Right cardiac atrium (tissue), 5 donors: ENCODE measurements around the gene TNP1. TPM values are rescaled to one million over a fixed set of nuclear protein-coding genes. Genes with fewer than 3 reads are reported as not detected.

ENCODE experiments used
- ATAC-seq, 2 donors: fragments of 200-7000 bp; cut with Tn5 transposase; one replicate each; pipeline versions ENCODE4 v1.8.0 to v1.9.1; 2020; ENCODE audit warnings: moderate library complexity in 2 of 2, mild to moderate bottlenecking in 1 of 2
- DNase-seq, 3 donors: peaks; one replicate each; pipeline ENCODE4 v3.0.0-alpha.2; 2020
- H3K27ac ChIP-seq: one replicate; pipeline ENCODE4 v1.5.1; 2013; ENCODE audit warnings: mild to moderate bottlenecking, low read length, control low read depth, moderate library complexity
- H3K27me3 ChIP-seq: one replicate; pipeline ENCODE4 v1.6.1; 2013; ENCODE audit not compliant: control insufficient read depth, insufficient read depth
- H3K4me1 ChIP-seq: one replicate; pipeline ENCODE4 v1.6.1; 2013; ENCODE audit warnings: low read length; ENCODE audit not compliant: control insufficient read depth, insufficient read depth
- H3K4me3 ChIP-seq: one replicate; pipeline ENCODE4 v1.5.1; 2013; ENCODE audit warnings: low read length, control low read depth
- H3K9me3 ChIP-seq: one replicate; pipeline ENCODE4 v1.6.1; 2013; ENCODE audit warnings: low read length; ENCODE audit not compliant: control insufficient read depth
- WGBS: extraction: QIAGEN DNeasy Blood & Tissue Kit; methylation state at CpG from one replicate; pipeline ENCODE4 v1.1.7; 2013; 5-methylcytosine and 5-hydroxymethylcytosine counted together
- intact Hi-C, 4 donors: fragments of 100-400 bp; cut with DNase I; formaldehyde crosslinking; loops; one replicate each; pipeline versions ENCODE4 v1.11.0 to v1.14.0; 2022 to 2023
- polyA plus RNA-seq: library from polyadenylated mRNA; stranded (reverse); fragments of 200-250 nt; gene quantifications from one replicate; pipeline ENCODE4 v1.2.3, GENCODE V29; 2013
- total RNA-seq, 4 donors: library from RNA; stranded (reverse); fragmentation: NEBNext Ultra II Directional; extraction: Animal tissue kit (Norgen Biotek cat#: 25700); gene quantifications; one replicate each; pipeline ENCODE4 v1.2.1, GENCODE V29; 2021
- donor health status: healthy with polysubstance abuse.
- donor health status: DM: no; HTN: yes; CAD: no.
- donor health status: DM: no; HTN: no; CAD: no.
- donor health status: DM: no; HTN: yes; CAD: no; lungs with severe emphysema.
- donor health status: DM: yes; HTN: yes; CAD: no.

Gene TNP1
- total and polyA plus RNA-seq, 5 donors, result not detected

DNA sequence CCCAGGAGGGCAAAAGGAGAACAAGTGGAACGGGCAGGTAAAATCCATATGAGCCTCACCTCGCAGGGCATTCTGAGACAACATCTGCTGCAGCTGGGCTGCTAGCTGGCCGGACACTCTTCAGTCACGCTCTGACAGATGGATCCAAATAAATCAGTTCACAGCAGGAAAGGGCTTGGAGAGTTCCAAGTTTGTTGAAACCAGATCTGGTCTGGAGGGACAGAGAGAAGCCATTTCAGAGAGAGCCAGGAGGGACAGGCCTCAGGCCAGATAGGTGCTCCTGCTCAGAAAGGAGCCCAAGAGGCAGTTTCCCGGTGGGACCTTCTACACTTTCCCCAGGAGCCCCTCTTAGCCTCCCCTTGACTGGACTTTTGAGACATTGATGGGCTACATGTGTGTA is 28.2 kb upstream of the TNP1 start:
- H3K27me3 ChIP-seq, result no peaks in the 10 kb centered on the region
- no peaks in the 10 kb centered on the region for H3K9me3 ChIP-seq
- no peak overlapping the region for H3K4me3 ChIP-seq
- DNase-seq (no peak), ATAC-seq (peak in 1 of 2 donors; percentile 9)
- 84% methylated on average over 5 of the region's 5 CpGs for WGBS
- intact Hi-C loops, result no loop called here
- H3K27ac ChIP-seq, result peak overlapping the region; percentile 23
- peaks cover 9% of the 10 kb centered on the region for H3K4me1 ChIP-seq

DNA sequence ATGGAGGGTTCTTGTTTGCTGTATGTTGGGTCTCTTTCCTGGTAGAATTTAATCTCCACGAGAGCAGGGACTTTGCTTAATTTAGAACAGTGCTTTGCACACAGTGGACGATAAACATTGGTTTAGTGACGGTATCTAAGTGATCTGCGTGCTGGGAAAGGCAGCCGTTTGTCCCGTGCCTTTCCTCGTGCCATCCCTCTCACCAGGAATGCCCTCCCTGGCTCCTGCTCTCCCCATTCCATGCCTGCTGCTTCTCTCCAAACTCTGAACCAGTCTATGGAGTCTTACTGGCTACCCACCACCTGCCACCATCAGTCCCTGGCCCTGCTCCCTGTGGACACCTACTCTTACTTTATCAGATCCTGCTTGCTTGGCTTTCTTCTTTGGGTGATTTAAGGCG is 27.3 kb upstream of the TNP1 start:
- H3K9me3 ChIP-seq, result no peaks in the 10 kb centered on the region
- no peaks in the 10 kb centered on the region for H3K27me3 ChIP-seq
- H3K4me3 ChIP-seq, result no peak overlapping the region
- peak overlapping the region; percentile 63 for H3K27ac ChIP-seq
- WGBS, result 74% methylated on average over 8 of the region's 8 CpGs
- H3K4me1 ChIP-seq, result peaks cover 9% of the 10 kb centered on the region
- peak; percentile 29 to 30 for ATAC-seq
- intact Hi-C loops, result no loop called here
- no peak for DNase-seq

DNA sequence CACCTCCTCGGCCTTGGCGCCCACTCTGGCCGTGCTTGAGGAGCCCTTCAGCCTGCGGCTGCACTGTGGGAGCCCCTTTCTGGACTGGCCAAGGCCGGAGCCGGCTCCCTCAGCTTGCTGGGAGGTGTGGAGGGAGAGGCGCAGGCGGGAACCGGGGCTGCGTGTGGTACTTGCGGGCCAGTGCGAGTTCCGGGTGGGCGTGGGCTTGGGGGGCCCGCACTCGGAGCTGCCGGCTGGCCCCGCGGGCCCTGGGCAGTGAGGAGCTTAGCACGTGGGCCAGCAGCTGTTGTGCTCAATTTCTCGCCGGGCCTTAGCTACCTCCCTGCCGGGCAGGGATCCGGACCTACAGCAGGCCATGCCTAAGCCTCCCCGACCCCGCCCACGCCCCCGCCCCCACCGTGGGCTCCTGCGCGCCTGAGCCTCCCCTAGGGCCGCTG is 25.3 kb upstream of the TNP1 start:
- no peaks in the 10 kb centered on the region for H3K9me3 ChIP-seq
- H3K27me3 ChIP-seq, result no peaks in the 10 kb centered on the region
- intact Hi-C loops, result no loop called here
- DNase-seq (peak in 1 of 3 donors; percentile 59), ATAC-seq (no peak)
- peaks cover 9% of the 10 kb centered on the region for H3K4me1 ChIP-seq
- H3K27ac ChIP-seq, result no peak overlapping the region
- 96% methylated on average over 32 of the region's 32 CpGs for WGBS
- no peak overlapping the region for H3K4me3 ChIP-seq

DNA sequence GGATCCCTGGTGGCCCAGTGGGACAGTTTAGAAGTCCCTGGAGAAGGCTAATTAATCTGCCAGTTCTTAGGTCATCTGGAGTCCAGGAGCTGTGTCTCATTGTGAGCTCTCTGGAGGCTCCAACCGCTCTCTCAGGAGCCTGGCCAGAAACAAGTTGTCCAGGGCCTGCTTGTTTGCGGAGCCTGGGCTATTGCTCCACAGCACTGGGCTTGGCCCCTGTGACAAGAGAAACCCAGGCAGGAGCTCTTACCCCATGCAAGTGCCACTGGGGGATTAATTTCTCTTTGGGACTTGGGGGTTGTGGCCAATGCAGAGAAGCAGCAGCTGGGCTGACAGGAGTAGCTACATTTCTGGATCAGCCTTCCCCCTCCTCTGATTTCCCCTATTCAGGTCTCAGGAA is 24.5 kb upstream of the TNP1 start:
- DNase-seq, result peak in 1 of 3 donors; percentile 39
- H3K4me3 ChIP-seq, result no peak overlapping the region
- WGBS, result 89% methylated on average over 2 of the region's 2 CpGs
- no peaks in the 10 kb centered on the region for H3K27me3 ChIP-seq
- no peak for ATAC-seq
- intact Hi-C loops, result no loop called here
- peaks cover 9% of the 10 kb centered on the region for H3K4me1 ChIP-seq
- H3K27ac ChIP-seq, result peak overlapping the region; percentile 68
- H3K9me3 ChIP-seq, result no peaks in the 10 kb centered on the region

DNA sequence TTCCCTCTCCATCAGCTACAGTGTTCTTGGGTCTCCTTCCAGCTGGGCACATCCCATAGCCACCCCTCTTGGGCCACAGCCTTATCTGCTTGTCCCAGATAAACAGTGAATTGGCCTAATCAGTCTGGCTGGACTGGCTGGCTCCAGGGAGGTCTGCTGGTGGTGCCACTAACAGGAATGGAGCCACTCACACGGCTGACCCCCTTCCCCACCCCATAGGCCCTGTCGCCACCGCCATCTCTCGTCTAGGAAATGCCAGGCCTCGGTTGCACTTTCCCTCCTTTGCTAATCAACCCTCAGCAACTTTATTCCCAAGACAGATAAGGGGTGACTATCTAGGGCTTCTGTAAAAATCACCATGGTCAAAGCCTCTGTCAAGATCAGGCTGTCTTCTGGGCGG is 23.0 kb upstream of the TNP1 start:
- Histone ChIP-seq H3K27me3 (no peaks in the 10 kb centered on the region), H3K4me1 (peaks cover 9% of the 10 kb centered on the region), H3K9me3 (no peaks in the 10 kb centered on the region), H3K27ac (peak overlapping the region; percentile 41), H3K4me3 (no peak overlapping the region)
- peak in 2 of 3 donors; percentile 71 to 80 for DNase-seq
- WGBS, result 62% methylated on average over 6 of the region's 6 CpGs
- intact Hi-C loops, result no loop called here
- ATAC-seq, result peak; percentile 44 to 88

DNA sequence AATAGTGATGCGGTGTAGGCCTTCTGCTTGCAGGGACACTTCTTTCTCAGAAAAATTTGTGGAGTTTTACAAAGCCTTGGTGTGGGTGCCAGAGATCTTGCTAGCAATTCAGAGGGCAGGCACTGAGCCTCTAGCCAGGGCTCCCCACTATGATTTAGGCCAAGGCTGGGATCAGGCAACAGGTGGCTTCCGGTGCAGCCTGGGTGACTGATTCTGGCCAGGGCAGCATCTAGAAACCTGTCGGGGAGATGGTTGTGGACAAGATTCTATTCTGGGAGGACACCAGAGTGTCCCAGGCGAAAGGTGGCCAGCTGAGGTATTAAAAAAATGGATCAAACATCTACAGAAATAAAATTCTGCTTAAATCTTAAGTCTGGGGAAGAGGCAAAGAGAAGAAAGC is 21.5 kb upstream of the TNP1 start:
- intact Hi-C loops, result no loop called here
- no peak overlapping the region for H3K4me3 ChIP-seq
- H3K9me3 ChIP-seq, result no peaks in the 10 kb centered on the region
- DNase-seq (no peak), ATAC-seq (no peak)
- 73% methylated on average over 4 of the region's 4 CpGs for WGBS
- H3K4me1 ChIP-seq, result peaks cover 6% of the 10 kb centered on the region
- H3K27me3 ChIP-seq, result no peaks in the 10 kb centered on the region
- no peak overlapping the region for H3K27ac ChIP-seq

DNA sequence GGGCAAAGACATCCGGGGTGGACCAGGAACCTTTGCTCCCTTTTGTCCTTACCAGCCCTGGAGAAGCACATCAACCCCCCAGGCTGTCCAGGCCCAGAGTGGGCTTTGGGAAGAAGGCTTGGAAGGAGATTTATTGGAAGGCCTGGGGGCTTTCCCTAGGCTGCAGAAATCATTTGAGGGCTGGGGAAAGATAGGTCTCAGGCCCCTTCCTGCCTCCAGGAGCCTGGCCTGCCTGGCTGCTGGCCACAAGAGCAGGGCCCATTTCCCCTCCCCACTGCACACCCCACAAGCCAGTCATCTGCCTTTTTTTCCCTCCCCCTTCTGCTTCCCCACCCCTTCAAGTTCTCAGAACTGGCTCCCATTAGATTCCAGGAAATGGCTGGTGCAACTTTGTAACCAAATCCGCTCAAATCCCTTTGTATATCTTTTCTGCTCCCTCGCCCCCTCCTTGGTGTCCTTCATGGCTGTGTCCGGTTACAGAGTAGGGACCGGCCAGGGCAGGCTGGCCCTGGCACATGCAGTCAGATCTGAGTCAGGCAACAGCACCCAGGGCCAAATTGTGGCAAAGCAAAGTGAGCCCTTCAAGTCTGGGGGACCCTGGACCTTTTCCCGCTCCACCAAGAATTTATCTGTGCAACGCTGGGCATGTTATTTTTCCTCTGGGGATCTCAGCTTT is 20.8 kb upstream of the TNP1 start:
- intact Hi-C loops, result no loop called here
- 70% methylated on average over 7 of the region's 7 CpGs for WGBS
- H3K9me3 ChIP-seq, result no peaks in the 10 kb centered on the region
- H3K27me3 ChIP-seq, result no peaks in the 10 kb centered on the region
- no peak overlapping the region for H3K4me3 ChIP-seq
- peaks cover 6% of the 10 kb centered on the region for H3K4me1 ChIP-seq
- no peak overlapping the region for H3K27ac ChIP-seq
- ATAC-seq (peak; percentile 13 to 23), DNase-seq (peak in 1 of 3 donors; percentile 22)

DNA sequence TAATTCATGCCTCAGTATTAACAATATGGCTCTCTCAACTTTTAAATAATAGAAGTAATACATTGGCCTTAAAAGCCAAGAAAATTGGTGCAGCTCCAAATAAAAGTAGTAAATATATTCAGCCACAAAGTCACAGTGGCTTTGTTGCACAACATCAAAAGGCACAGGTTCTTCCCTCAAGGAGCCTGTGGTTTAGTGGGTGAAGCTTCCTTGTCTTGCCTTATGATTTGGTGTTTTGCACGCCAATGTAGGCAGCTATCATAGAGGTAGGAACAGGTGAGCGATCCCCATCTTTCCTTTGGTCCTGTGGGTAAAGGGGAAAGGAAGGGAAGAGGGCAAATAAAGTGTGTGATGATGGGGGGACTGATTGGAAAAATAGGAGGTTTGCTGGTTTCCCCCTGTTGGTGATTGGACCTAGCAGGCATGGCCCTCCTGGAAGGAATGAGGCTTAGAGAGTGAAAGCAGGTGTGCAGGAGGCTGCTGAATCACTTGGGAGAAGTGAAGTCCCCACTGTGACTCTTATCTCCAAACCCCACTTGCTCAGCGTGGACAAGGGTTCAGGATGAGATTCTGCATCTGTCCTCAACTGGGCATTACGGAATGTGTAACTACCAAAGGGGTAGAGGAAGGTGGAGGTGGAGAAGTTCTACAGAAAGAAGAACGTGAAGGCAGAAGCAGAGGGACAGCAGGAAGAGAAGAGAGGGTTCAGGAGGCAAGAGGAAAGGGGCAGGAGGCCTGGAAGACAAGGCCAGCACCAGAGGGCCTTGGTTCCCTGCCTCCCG is 20.1 kb upstream of the TNP1 start:
- 94% methylated on average over 6 of the region's 6 CpGs for WGBS
- ATAC-seq (no peak), DNase-seq (no peak)
- Histone ChIP-seq H3K27ac (no peak overlapping the region), H3K4me1 (peaks cover 6% of the 10 kb centered on the region), H3K9me3 (no peaks in the 10 kb centered on the region), H3K4me3 (no peak overlapping the region), H3K27me3 (no peaks in the 10 kb centered on the region)
- intact Hi-C loops, result no loop called here

DNA sequence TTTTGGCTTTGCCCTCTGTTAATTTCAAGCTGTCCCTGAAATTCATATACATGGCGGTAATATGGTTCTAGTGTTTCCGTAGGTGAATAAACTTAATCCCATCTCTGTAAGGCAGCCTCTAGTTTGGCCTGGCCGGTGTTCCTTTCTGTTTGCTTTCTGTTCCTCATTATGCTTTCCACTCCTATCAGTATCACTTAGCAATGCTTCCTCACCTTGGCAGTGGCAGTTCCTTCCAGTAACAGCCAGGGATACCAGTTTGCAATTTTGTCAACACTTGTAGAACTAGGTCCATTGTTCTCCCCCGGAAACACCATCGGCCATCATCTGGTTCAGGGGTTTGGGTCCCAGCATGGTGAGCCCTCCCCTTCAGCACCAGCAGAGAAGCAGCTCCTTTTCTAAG is 18.2 kb upstream of the TNP1 start:
- Histone ChIP-seq H3K4me3 (no peak overlapping the region), H3K4me1 (no peaks in the 10 kb centered on the region), H3K27me3 (no peaks in the 10 kb centered on the region), H3K9me3 (no peaks in the 10 kb centered on the region), H3K27ac (no peak overlapping the region)
- DNase-seq, result no peak
- ATAC-seq, result no peak
- intact Hi-C loops, result no loop called here
- 96% methylated on average over 5 of the region's 5 CpGs for WGBS

DNA sequence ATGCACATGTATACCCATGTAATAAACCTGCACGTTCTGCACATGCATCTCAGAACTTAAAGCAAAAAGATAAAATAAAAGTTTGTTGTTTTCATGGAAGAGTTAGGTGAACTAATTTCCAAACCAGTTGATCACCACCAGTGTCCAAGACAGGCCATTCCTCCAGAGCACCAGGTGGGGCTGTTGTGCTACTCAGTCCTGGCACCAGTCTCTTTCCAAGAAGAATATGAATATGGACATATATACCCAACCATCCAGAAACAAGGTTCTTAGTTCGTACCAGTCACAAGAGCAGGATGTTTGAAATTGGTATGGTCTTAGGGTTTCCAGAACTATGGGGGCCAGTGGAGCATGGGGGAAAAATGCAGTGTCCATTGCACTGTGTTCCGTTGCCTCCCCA is 17.2 kb upstream of the TNP1 start:
- 97% methylated on average over 3 of the region's 3 CpGs for WGBS
- Histone ChIP-seq H3K27ac (no peak overlapping the region), H3K4me1 (no peaks in the 10 kb centered on the region), H3K4me3 (no peak overlapping the region), H3K9me3 (no peaks in the 10 kb centered on the region), H3K27me3 (no peaks in the 10 kb centered on the region)
- DNase-seq (no peak), ATAC-seq (no peak)
- intact Hi-C loops, result no loop called here

DNA sequence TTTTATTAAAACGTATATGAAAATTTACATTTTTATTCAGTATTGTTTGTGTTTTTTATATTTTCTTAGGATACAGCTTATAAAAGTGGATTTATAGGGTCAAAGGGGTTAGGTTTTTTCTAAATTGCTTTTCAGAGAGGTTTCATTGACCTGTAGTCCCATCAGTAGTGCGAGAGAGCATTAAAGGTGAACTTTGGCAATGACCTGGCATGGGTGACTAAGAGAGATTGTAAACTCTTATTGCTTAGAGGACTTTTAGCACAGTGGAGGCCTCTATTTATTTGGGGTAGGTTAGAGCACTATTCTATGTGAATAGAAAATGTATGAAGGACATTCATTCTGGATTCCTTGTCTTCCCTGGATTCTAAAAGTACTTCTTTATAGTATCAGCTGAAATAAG is 16.0 kb upstream of the TNP1 start:
- no peak for ATAC-seq
- H3K9me3 ChIP-seq, result no peaks in the 10 kb centered on the region
- no peak overlapping the region for H3K4me3 ChIP-seq
- intact Hi-C loops, result no loop called here
- H3K27me3 ChIP-seq, result no peaks in the 10 kb centered on the region
- no peaks in the 10 kb centered on the region for H3K4me1 ChIP-seq
- 95% methylated on average over 2 of the region's 2 CpGs for WGBS
- no peak overlapping the region for H3K27ac ChIP-seq
- DNase-seq, result no peak
